Measurements from ENCODE around the gene RPS6KA2.

GRCh38 chr6:166558156-166559005 lies 68.7 kb downstream of the RPS6KA2 start:
- TF ChIP-seq CTCF (optimal IDR thresholded peaks at IDR 0.05 in 1 of 3, IDR thresholded peaks at IDR 0.05 in 1 of 3, conservative IDR thresholded peaks at IDR 0.05 in 1 of 3; ENCODE audit: extremely low read depth in 1 of 3, insufficient read depth in 2 of 3, low read length in 3 of 3) (no peak), EZH2 (IDR thresholded peaks at IDR 0.05; ENCODE audit: low read length) (no peak)
